AG04449 (cell line): ENCODE results near the gene HIC1.

ENCODE experiments used
- CTCF ChIA-PET: fragments of 350-600 bp; formaldehyde crosslinking; extraction: SDS; loops from one replicate; lab custom pipeline; 2021; ENCODE audit warnings: antibody characterized with exemption; lab: Yijun Ruan, JAX
- POLR2A ChIA-PET: fragments of 400-600, 350-600 bp; formaldehyde crosslinking; extraction: SDS; loops from one replicate; lab custom pipeline; 2020; ENCODE audit warnings: antibody characterized with exemption, inconsistent platforms; lab: Yijun Ruan, JAX
- DNase-seq: peaks from one replicate; pipeline ENCODE4 v3.0.0-alpha.2; 2010; ENCODE audit warnings: low read depth, low spot score
- H3K4me3 ChIP-seq: 2 replicates; pipeline ENCODE4 v1.5.1; 2011; ENCODE audit warnings: low read depth, mild to moderate bottlenecking, control low read depth, low read length
- TF ChIP-seq, protein P1 (sequence below): IDR thresholded peaks from one replicate; pipeline ENCODE4 v1.5.1; 2011; ENCODE audit warnings: mild to moderate bottlenecking, moderate library complexity, low read length, control low read depth, inconsistent platforms; ENCODE audit not compliant: insufficient read depth; ENCODE audit errors: missing control alignments

The HIC1 gene

GRCh38 chr17:2042390-2042847, 12.5 kb upstream of the HIC1 start:
- H3K4me3 ChIP-seq = peak overlapping the region; percentile 81
- ChIA-PET POLR2A (no interaction called here), CTCF (interaction anchor here (1.2 to 6.0 kb wide), 6 partner anchors 11 to 202 kb away, joined by 3 to 56 read pairs (median 11); partner anchors contain the start of gene DPH1)
- TF ChIP-seq, protein P1, sequence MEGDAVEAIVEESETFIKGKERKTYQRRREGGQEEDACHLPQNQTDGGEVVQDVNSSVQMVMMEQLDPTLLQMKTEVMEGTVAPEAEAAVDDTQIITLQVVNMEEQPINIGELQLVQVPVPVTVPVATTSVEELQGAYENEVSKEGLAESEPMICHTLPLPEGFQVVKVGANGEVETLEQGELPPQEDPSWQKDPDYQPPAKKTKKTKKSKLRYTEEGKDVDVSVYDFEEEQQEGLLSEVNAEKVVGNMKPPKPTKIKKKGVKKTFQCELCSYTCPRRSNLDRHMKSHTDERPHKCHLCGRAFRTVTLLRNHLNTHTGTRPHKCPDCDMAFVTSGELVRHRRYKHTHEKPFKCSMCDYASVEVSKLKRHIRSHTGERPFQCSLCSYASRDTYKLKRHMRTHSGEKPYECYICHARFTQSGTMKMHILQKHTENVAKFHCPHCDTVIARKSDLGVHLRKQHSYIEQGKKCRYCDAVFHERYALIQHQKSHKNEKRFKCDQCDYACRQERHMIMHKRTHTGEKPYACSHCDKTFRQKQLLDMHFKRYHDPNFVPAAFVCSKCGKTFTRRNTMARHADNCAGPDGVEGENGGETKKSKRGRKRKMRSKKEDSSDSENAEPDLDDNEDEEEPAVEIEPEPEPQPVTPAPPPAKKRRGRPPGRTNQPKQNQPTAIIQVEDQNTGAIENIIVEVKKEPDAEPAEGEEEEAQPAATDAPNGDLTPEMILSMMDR = peak; percentile 46
- DNase-seq = no peak

GRCh38 chr17:2042933-2043332, 12.0 kb upstream of the HIC1 start:
- no peak for DNase-seq
- peak overlapping the region; percentile 81 for H3K4me3 ChIP-seq
- CTCF ChIA-PET = interaction anchor here (1.1 to 6.0 kb wide), 4 partner anchors 12 to 202 kb away, joined by 5 to 56 read pairs (median 13); partner anchors contain the start of gene DPH1
- TF ChIP-seq, protein P1 = no peak
- POLR2A ChIA-PET = interaction anchor here (1.0 kb wide), 1 partner anchor 8 kb away, joined by 4 read pairs; no protein-coding TSS in a partner anchor

- DNase-seq = no peak
- CTCF ChIA-PET = interaction anchor here (0.8 to 1.8 kb wide), 5 partner anchors 11 to 201 kb away, joined by 4 to 11 read pairs (median 5); partner anchors contain the start of gene HIC1
- TF ChIP-seq, protein P1 = no peak
- H3K4me3 ChIP-seq = no peak overlapping the region
- POLR2A ChIA-PET = interaction anchor here (1.0 to 1.8 kb wide), 3 partner anchors 9 to 328 kb away, joined by 3 to 4 read pairs (median 3); no protein-coding TSS in a partner anchor
Measured at GRCh38 chr17:2043785-2044184, 11.1 kb upstream of the HIC1 start.

- TF ChIP-seq, protein P1 = no peak
- DNase-seq = no peak
- ChIA-PET CTCF (interaction anchor here (0.7 to 2.5 kb wide), 8 partner anchors 10 to 200 kb away, joined by 3 to 11 read pairs (median 4); partner anchors contain the start of gene HIC1), POLR2A (interaction anchor here (0.6 to 1.8 kb wide), 3 partner anchors 186 to 328 kb away, joined by 3 read pairs; no protein-coding TSS in a partner anchor)
- no peak overlapping the region for H3K4me3 ChIP-seq
Measured at GRCh38 chr17:2044263-2044894, 10.5 kb upstream of the HIC1 start.

- ChIA-PET POLR2A (no interaction called here), CTCF (interaction anchor here (1.4 to 2.0 kb wide), 5 partner anchors 17 to 204 kb away, joined by 3 to 8 read pairs (median 5); no protein-coding TSS in a partner anchor)
- TF ChIP-seq, protein P1 = no peak
- no peak for DNase-seq
- H3K4me3 ChIP-seq = no peak overlapping the region
Measured at GRCh38 chr17:2047590-2047989, 7.3 kb upstream of the HIC1 start.

GRCh38 chr17:2048805-2049204, 6.1 kb upstream of the HIC1 start:
- POLR2A ChIA-PET = no interaction called here
- peak overlapping the region; percentile 71 for H3K4me3 ChIP-seq
- DNase-seq = no peak
- TF ChIP-seq, protein P1 = no peak
- CTCF ChIA-PET = interaction anchor here (1.2 to 2.0 kb wide), 6 partner anchors 140 to 216 kb away, joined by 3 to 8 read pairs (median 4); no protein-coding TSS in a partner anchor
